ENCODE measurements around the gene TEX53. TPM values are rescaled to one million over a fixed set of nuclear protein-coding genes. Genes with fewer than 3 reads are reported as not detected.

Gene TEX53
- total RNA-seq, 1 donor from 2014 or later: not detected

DNA sequence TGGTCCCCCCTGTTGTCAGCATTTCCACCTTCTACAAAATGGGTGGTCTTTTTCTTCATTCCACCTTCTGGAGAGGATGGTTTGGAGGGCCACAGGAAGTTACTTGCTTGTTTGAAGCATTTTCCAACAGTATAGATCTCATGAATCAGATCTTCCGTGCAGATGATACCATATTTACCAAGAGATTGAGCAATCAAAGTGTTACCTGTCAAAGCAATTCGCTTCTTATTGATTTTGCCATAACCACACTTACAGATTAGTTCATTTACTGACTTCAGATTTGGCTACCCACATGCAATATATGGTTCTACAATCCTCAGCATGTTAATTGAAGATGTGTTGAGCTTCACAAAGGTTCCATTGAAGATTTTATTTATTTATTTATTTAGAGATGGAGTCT, 38.3 kb upstream of the TEX53 start:
- H3K27ac Mint-ChIP-seq: no peak overlapping the region

DNA sequence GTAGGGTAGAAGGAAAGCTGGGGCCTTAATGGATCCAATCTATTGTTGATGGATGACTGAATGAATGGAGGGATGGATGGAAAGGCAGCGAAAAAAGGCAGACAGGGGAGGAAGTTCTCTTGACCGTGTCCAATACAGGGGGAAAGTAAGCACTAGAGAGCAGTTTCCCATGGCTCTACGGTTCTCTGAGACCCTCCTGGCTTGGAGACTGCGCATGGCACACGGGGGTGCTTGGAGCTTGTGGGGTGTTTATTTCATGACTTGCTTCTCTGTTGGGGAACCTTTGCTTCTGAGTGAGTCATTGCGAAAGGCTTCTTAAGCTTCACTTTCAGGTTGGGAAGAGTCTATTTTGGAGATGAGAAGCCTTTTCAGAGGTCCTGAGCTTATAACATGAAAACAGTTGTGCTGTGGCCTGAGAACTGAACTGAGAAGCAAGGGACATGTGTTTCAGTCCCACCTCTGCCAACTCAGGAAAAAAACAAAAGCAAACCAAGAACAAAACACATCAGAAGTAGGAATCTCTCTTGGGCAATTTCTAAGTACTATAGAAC, 37.2 kb upstream of the TEX53 start:
- H3K4me3 Mint-ChIP-seq (ENCODE audit: low read depth): no peak overlapping the region
- no peak overlapping the region for H3K27ac Mint-ChIP-seq

More for the DNA sequence above, 38.3 kb upstream of the TEX53 start:
- Mint-ChIP-seq H3K27me3 (peaks cover 11% of the 10 kb centered on the region), H3K4me1 (ENCODE audit: low read depth) (peaks cover 1% of the 10 kb centered on the region), H3K9me3 (ENCODE audit: low read depth) (no peaks in the 10 kb centered on the region), H3K4me3 (ENCODE audit: low read depth) (no peak overlapping the region), H3K36me3 (ENCODE audit: insufficient read depth) (no peaks in the 10 kb centered on the region)
- DNase-seq (ENCODE audit: low spot score, unreplicated experiment): no peak
- TF ChIP-seq, protein P1, sequence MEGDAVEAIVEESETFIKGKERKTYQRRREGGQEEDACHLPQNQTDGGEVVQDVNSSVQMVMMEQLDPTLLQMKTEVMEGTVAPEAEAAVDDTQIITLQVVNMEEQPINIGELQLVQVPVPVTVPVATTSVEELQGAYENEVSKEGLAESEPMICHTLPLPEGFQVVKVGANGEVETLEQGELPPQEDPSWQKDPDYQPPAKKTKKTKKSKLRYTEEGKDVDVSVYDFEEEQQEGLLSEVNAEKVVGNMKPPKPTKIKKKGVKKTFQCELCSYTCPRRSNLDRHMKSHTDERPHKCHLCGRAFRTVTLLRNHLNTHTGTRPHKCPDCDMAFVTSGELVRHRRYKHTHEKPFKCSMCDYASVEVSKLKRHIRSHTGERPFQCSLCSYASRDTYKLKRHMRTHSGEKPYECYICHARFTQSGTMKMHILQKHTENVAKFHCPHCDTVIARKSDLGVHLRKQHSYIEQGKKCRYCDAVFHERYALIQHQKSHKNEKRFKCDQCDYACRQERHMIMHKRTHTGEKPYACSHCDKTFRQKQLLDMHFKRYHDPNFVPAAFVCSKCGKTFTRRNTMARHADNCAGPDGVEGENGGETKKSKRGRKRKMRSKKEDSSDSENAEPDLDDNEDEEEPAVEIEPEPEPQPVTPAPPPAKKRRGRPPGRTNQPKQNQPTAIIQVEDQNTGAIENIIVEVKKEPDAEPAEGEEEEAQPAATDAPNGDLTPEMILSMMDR (IDR thresholded peaks at IDR 0.05; ENCODE audit: unreplicated experiment): no peak

DNA sequence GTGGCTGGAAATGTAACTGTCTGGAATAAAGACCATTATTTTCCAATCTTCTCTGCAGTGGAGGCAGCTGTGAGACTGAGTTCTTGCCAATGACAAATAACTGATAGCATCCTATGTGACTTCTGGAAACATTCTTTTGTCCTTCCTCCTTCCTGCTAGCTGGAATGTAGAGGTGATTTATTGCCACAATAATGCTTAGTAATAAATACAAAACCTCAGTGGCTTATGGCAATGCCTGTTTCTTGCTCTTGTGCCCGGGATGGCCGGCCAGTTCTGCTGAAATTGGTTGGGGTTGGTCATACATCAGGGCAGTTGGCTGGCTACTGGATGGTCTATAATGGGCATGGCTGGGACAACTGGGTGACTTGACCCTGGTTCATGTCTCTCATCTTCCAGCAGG, 36.5 kb upstream of the TEX53 start:
- Mint-ChIP-seq H3K4me1 (ENCODE audit: low read depth) (peaks cover 1% of the 10 kb centered on the region), H3K27me3 (peaks cover 12% of the 10 kb centered on the region), H3K9me3 (ENCODE audit: low read depth) (no peaks in the 10 kb centered on the region), H3K27ac (no peak overlapping the region), H3K36me3 (ENCODE audit: insufficient read depth) (no peaks in the 10 kb centered on the region), H3K4me3 (ENCODE audit: low read depth) (no peak overlapping the region)
- no peak for DNase-seq (ENCODE audit: low spot score, unreplicated experiment)
- TF ChIP-seq, protein P1 (IDR thresholded peaks at IDR 0.05; ENCODE audit: unreplicated experiment): no peak

More for the DNA sequence above, 37.2 kb upstream of the TEX53 start:
- Mint-ChIP-seq H3K9me3 (ENCODE audit: low read depth) (no peaks in the 10 kb centered on the region), H3K4me1 (ENCODE audit: low read depth) (peaks cover 1% of the 10 kb centered on the region), H3K36me3 (ENCODE audit: insufficient read depth) (no peaks in the 10 kb centered on the region), H3K27me3 (peaks cover 12% of the 10 kb centered on the region)
- TF ChIP-seq, protein P1 (IDR thresholded peaks at IDR 0.05; ENCODE audit: unreplicated experiment): no peak
- DNase-seq (ENCODE audit: low spot score, unreplicated experiment): no peak

DNA sequence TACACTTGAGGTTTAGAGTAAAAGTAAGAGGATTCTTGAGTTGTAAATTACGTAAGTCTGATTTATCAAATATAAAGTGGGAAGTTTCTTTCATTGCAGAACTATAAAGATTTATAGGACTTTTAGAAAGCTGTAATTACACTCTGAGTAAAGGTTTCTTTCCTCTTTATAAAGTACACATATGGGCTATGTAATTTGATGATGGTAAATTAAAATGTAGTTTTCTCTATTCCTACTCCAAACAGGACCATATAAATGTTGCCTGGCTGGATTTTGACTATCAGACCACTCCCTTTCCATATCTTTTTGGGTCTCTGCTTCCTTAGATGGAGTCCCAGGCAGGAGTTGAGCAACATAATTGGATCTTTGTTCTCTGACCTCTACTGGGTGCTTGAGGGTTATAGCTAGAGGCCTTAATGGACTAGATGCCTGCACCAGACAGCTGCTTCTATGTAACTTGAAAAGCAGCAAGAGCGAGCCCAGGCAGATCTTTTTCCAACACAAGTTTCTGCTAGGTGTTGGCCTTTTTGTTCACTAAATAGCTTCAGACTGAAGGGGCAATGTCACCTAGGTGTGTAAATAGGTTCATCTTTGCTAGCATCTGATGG, 35.7 kb upstream of the TEX53 start:
- Mint-ChIP-seq H3K27ac (no peak overlapping the region), H3K36me3 (ENCODE audit: insufficient read depth) (no peaks in the 10 kb centered on the region), H3K4me1 (ENCODE audit: low read depth) (peaks cover 1% of the 10 kb centered on the region), H3K9me3 (ENCODE audit: low read depth) (no peaks in the 10 kb centered on the region), H3K27me3 (peaks cover 12% of the 10 kb centered on the region), H3K4me3 (ENCODE audit: low read depth) (no peak overlapping the region)
- TF ChIP-seq, protein P1 (IDR thresholded peaks at IDR 0.05; ENCODE audit: unreplicated experiment): no peak
- no peak for DNase-seq (ENCODE audit: low spot score, unreplicated experiment)

DNA sequence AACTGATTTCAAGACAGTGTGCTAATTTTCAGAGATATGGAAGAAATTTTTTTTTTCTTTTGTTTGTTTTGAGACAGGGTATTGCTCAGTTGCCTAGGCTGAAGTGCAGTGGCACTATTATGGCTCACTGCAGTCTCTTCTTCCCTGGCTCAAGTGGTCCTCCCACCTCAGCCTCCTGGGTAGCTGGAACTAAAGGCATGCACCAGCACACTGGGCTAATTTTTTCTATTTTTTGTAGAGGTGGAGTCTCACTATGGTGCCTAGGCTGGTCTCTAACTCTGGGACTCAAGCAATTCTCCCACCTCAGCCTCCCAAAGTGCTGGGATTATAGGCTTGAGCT, 34.3 kb upstream of the TEX53 start:
- Mint-ChIP-seq H3K27ac (no peak overlapping the region), H3K27me3 (peaks cover 12% of the 10 kb centered on the region), H3K36me3 (ENCODE audit: insufficient read depth) (no peaks in the 10 kb centered on the region), H3K4me1 (ENCODE audit: low read depth) (peaks cover 1% of the 10 kb centered on the region), H3K4me3 (ENCODE audit: low read depth) (no peak overlapping the region), H3K9me3 (ENCODE audit: low read depth) (no peaks in the 10 kb centered on the region)
- DNase-seq (ENCODE audit: low spot score, unreplicated experiment): no peak
- TF ChIP-seq, protein P1 (IDR thresholded peaks at IDR 0.05; ENCODE audit: unreplicated experiment): no peak

All from progenitor cell of endocrine pancreas (in vitro differentiated cells).